A549 treated with CpdA at 1 μM for 4 hours (cell line): ENCODE results near the gene DHODH. TPM values are rescaled to one million over a fixed set of nuclear protein-coding genes. Genes with fewer than 3 reads are reported as not detected.

Experiments used
- total RNA-seq: library from RNA; stranded (reverse); fragments of 200-300 nt; extraction: Qiagen RNA extraction; gene quantifications from 5 replicates; pipeline ENCODE4 v1.2.3, GENCODE V29; 2022; ENCODE audit warnings: low read depth

DHODH gene
- 12.1 to 17.0 TPM (median 14.5 TPM) in 5 replicates for total RNA-seq

DNA sequence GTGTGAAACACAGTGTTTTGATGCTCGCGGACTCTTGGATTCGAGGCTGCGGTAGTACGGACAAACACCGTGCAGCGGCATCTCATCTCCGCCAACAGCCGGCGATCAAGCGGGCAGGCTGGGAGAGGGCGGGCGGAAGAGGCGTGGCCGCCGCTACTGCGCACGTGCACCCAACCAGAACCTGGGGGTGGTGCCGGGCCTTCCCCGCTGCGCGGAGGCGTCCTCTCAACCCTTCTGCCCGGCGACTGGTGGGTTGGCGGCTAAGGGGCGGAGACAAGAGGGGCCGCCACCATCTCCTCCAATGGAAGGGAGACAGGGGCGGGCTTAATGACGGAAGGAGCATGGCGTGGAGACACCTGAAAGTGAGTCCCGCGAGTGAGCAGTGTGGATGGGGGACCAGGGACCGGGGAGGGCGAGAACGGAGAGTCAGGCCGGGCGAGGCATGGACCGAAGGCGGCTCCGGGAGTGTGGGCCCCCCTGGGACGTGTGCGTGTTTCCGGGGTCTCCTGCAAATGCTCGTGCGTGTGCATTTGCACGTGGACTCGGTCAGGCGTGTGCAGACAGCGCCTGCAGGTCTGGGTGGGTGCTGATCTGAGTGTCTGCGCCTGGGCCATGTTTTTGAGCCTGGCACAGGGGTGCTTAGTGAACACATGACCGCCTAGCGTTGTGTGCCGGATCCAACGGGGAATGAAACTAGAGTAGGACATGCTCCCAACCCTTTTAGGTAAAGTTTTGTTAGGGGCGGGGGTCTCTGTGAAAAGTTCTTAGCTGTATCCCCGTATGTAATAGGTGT, at the start of gene DHODH:
Gene DHODH, plus strand, starts transcription at position 321 of the 793 bp plus-strand sequence. Its CDS starts 21 bp downstream, at position 342.

DNA sequence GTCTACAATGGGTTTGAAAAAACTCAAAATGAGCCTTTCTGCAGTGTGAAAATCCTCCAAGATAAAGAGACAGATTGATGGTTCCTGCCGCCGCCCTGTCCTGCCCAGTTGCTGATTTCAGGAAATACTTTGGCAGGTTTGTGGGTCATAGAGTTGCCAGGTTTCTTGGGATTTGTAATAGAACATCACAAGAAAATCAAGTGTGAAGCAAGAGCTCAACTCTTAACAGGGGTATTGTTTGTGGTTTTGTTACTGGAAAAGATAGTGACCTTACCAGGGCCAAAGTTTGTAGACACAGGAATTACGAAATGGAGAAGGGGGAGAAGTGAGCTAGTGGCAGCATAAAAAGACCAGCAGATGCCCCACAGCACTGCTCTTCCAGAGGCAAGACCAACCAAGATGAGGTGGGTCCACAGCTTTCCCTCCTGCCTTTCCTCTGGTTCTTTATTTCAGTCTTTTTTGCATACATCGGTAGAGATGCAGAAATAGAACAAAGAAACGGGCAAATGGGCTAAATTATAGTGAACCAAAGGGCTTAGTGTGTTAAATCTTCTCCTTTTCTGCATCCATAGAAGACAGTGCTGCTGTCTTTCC, 45.8 kb downstream of the DHODH start, which contains the start of gene HP:
Gene HP, plus strand, starts transcription at position 252 of the 594 bp plus-strand sequence. Its CDS starts 148 bp downstream, at position 400.

Other genes starting within 250 kb of the DHODH start
- 41.5 to 53.6 TPM (median 47.5 TPM) in 5 replicates for gene AP1G1, start 199.9 kb upstream of the DHODH start, total RNA-seq
- 13.9 to 19.1 TPM (median 16.9 TPM) in 5 replicates for gene ATXN1L, start 162.8 kb upstream of the DHODH start, total RNA-seq
- gene ZNF821, start 124.6 kb upstream of the DHODH start, total RNA-seq, result 3.0 to 5.1 TPM (median 4.3 TPM) in 5 replicates
- 172 to 227 TPM (median 181 TPM) in 5 replicates for gene IST1, start 113.2 kb upstream of the DHODH start, total RNA-seq
- gene PKD1L3, start 8.3 kb upstream of the DHODH start, total RNA-seq, result not detected in 5 replicates
- gene HP, start 45.8 kb downstream of the DHODH start, total RNA-seq, result not detected in 5 replicates
- gene HPR, start 54.5 kb downstream of the DHODH start, total RNA-seq, result not detected in 5 replicates
- 21.6 to 25.5 TPM (median 22.1 TPM) in 5 replicates for gene TXNL4B, start 84.9 kb downstream of the DHODH start, total RNA-seq
- gene DHX38, start 85.1 kb downstream of the DHODH start, total RNA-seq, result 53.6 to 58.5 TPM (median 54.3 TPM) in 5 replicates
- 0.06 to 0.29 TPM (median 0.19 TPM) in 3 of 5 replicates, not detected in the others for gene PMFBP1, start 163.4 kb downstream of the DHODH start, total RNA-seq